ENCODE measurements around the gene ZNF502.
A peak's percentile ranks its signal among the peaks of the same experiment; 100 is the strongest.
"Not testable (repeated sequence)": the region's sequence is repeated elsewhere in the genome, so short reads cannot be mapped to it uniquely, and the experiment has no call there.

The ZNF502 gene

DNA sequence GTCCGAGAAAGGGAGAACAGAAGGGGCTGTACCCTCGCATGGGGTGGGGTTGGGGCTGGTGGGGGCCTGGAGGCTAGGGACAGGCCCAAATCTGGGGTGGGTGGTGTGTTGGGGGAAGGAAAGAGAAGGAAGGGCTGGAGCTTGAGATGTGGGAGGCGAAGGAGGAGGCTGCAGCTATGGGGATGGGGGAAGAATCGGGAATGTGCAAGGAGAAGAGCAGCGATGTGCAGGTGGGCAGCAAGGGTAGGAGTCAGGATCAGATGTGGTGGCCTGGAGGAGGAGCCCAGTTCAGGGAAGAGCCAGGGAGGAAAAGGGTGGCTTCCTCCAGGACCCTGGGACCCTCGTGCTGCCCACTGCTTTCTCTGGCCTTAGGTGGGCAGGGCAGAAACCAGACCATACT, 42.7 kb upstream of the ZNF502 start:
- no peak for TF ChIP-seq EZH2phosphoT487 (IDR thresholded peaks at IDR 0.05; ENCODE audit: borderline replicate concordance)
- TF ChIP-seq, protein P1, sequence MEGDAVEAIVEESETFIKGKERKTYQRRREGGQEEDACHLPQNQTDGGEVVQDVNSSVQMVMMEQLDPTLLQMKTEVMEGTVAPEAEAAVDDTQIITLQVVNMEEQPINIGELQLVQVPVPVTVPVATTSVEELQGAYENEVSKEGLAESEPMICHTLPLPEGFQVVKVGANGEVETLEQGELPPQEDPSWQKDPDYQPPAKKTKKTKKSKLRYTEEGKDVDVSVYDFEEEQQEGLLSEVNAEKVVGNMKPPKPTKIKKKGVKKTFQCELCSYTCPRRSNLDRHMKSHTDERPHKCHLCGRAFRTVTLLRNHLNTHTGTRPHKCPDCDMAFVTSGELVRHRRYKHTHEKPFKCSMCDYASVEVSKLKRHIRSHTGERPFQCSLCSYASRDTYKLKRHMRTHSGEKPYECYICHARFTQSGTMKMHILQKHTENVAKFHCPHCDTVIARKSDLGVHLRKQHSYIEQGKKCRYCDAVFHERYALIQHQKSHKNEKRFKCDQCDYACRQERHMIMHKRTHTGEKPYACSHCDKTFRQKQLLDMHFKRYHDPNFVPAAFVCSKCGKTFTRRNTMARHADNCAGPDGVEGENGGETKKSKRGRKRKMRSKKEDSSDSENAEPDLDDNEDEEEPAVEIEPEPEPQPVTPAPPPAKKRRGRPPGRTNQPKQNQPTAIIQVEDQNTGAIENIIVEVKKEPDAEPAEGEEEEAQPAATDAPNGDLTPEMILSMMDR (conservative IDR thresholded peaks at IDR 0.05; ENCODE audit: low read length) = no peak
- H3K9me2 ChIP-seq (replicated peaks; ENCODE audit: low read depth, low read length) = no peaks in the 10 kb centered on the region
- no peak overlapping the region for H3K4me3 ChIP-seq (ENCODE audit: low read length, poor library complexity, severe bottlenecking)

DNA sequence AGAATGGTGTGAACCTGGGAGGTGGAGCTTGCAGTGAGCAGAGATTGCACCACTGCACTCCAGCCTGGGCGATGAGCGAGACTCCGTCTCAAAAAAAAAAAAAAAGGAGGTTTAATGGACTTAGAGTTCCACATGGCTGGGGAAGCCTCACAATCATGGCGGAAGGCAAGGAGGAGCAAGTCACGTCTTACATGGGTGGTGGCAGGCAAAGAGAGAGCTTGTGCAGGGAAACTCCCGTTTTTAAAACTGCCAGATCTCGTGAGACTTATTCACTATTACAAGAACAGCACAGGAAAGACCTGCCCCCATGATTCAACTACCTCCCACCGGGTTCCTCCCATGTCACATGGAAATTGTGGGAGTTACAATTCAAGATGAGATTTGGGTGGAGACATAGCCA, 39.0 kb upstream of the ZNF502 start:
- H4K20me1 ChIP-seq (ENCODE audit: insufficient read depth, low read length, poor library complexity, severe bottlenecking); H3K27me3 ChIP-seq (ENCODE audit: insufficient read depth, low read length, poor library complexity, severe bottlenecking); H3K9ac ChIP-seq (ENCODE audit: low read depth, low read length, poor library complexity, severe bottlenecking); H3K4me3 ChIP-seq (ENCODE audit: low read length, poor library complexity, severe bottlenecking); H3K4me2 ChIP-seq (ENCODE audit: low read depth, low read length, poor library complexity, severe bottlenecking); H3K9me3 ChIP-seq (ENCODE audit: insufficient read depth, low read depth, low read length); H3K79me2 ChIP-seq (ENCODE audit: insufficient read depth, low read length); H3F3A ChIP-seq (ENCODE audit: low read depth); H2AFZ ChIP-seq (ENCODE audit: low read length); H3K36me3 ChIP-seq (ENCODE audit: insufficient read depth, low read length); H3K9me2 ChIP-seq (replicated peaks; ENCODE audit: low read depth, low read length): not testable (repeated sequence)
- peaks cover 18% of the 10 kb centered on the region for H3K4me1 ChIP-seq (ENCODE audit: insufficient read depth, low read length, poor library complexity, severe bottlenecking)

More for the DNA sequence above, 42.7 kb upstream of the ZNF502 start:
- H3K36me3 ChIP-seq (ENCODE audit: insufficient read depth, low read length) = no peaks in the 10 kb centered on the region
- no peaks in the 10 kb centered on the region for H3F3A ChIP-seq (ENCODE audit: low read depth)
- no peaks in the 10 kb centered on the region for H3K4me1 ChIP-seq (ENCODE audit: insufficient read depth, low read length, poor library complexity, severe bottlenecking)
- H3K9me3 ChIP-seq (ENCODE audit: insufficient read depth, low read depth, low read length) = peaks cover 2% of the 10 kb centered on the region; the same call in 1 of the 2 replicates
- H3K79me2 ChIP-seq (ENCODE audit: insufficient read depth, low read length) = no peaks in the 10 kb centered on the region
- no peak overlapping the region for H3K4me2 ChIP-seq (ENCODE audit: low read depth, low read length, poor library complexity, severe bottlenecking)
- H3K9ac ChIP-seq (ENCODE audit: low read depth, low read length, poor library complexity, severe bottlenecking) = no peak overlapping the region
- H4K20me1 ChIP-seq (ENCODE audit: insufficient read depth, low read length, poor library complexity, severe bottlenecking) = no peaks in the 10 kb centered on the region
- no peaks in the 10 kb centered on the region for H3K27me3 ChIP-seq (ENCODE audit: insufficient read depth, low read length, poor library complexity, severe bottlenecking)
- no peak overlapping the region for H2AFZ ChIP-seq (ENCODE audit: low read length)

DNA sequence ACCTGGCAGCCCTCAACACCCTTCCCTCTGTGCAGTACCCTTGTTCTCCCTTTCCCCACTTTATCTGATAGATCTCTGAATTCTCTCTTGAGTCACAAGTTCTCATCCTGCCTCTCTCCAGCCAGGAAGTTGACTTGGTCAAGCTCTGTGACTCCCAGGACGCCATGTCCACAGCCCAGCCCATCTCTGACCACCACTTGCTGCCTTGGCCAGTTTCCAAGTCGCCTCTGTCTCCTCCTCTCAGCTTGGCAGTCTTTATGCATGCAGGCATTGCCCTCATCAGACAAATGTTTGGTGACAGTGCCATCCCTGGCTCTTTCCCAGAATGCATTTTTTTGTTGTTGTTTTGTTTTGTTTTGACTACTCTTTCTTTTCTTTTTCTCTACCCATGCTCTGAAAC, 38.2 kb upstream of the ZNF502 start:
- Histone ChIP-seq H3K9me2 (replicated peaks; ENCODE audit: low read depth, low read length) (no peaks in the 10 kb centered on the region), H4K20me1 (ENCODE audit: insufficient read depth, low read length, poor library complexity, severe bottlenecking) (no peaks in the 10 kb centered on the region), H3K9me3 (ENCODE audit: insufficient read depth, low read depth, low read length) (peaks cover 2% of the 10 kb centered on the region; the same call in 1 of the 2 replicates), H3K79me2 (ENCODE audit: insufficient read depth, low read length) (no peaks in the 10 kb centered on the region), H3K36me3 (ENCODE audit: insufficient read depth, low read length) (no peaks in the 10 kb centered on the region), H3K27me3 (ENCODE audit: insufficient read depth, low read length, poor library complexity, severe bottlenecking) (no peaks in the 10 kb centered on the region), H3K4me3 (ENCODE audit: low read length, poor library complexity, severe bottlenecking) (no peak overlapping the region), H3K9ac (ENCODE audit: low read depth, low read length, poor library complexity, severe bottlenecking) (no peak overlapping the region), H3K4me2 (ENCODE audit: low read depth, low read length, poor library complexity, severe bottlenecking) (no peak overlapping the region), H3K4me1 (ENCODE audit: insufficient read depth, low read length, poor library complexity, severe bottlenecking) (peaks cover 18% of the 10 kb centered on the region), H3F3A (ENCODE audit: low read depth) (no peaks in the 10 kb centered on the region), H2AFZ (ENCODE audit: low read length) (no peak overlapping the region)
- TF ChIP-seq, protein P1 (conservative IDR thresholded peaks at IDR 0.05; ENCODE audit: low read length) = no peak
- no peak for TF ChIP-seq EZH2phosphoT487 (IDR thresholded peaks at IDR 0.05; ENCODE audit: borderline replicate concordance)

DNA sequence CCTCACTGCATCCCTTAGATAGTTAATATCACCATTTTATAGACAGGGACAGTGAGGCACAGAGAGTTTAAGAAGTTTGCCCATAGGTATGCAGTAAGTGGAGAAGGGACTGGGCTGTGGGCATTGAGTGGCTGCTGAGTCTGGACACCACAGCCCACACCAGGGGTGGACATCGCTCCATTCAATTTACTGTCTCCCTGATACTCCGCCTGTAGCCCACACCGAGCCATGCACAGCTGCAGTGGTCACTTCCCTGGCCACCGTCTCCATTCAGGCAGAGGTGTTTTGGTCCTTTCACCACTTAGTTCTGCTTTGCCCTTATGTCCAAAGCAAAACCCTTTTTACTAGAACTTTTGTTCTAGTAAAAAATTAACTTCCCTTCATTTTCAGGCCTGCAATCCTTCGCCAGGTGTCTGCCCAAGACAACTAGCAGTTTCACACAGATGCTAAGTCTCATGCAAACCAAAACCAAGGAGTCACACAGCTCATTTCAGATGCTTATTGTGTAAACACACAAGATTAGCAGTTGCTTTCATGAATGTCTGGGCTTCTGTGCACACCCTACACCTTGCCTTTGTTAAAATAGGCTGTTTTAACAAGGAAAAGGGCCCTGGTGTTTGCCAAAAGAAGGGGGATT, 33.9 kb upstream of the ZNF502 start:
- peak overlapping the region; percentile 77 for H3K4me2 ChIP-seq (ENCODE audit: low read depth, low read length, poor library complexity, severe bottlenecking)
- H3K79me2 ChIP-seq (ENCODE audit: insufficient read depth, low read length) = no peaks in the 10 kb centered on the region
- H2AFZ ChIP-seq (ENCODE audit: low read length) = no peak overlapping the region
- no peaks in the 10 kb centered on the region for H3K36me3 ChIP-seq (ENCODE audit: insufficient read depth, low read length)
- no peaks in the 10 kb centered on the region for H3K9me2 ChIP-seq (replicated peaks; ENCODE audit: low read depth, low read length)
- H3K9ac ChIP-seq (ENCODE audit: low read depth, low read length, poor library complexity, severe bottlenecking) = no peak overlapping the region
- H3K4me1 ChIP-seq (ENCODE audit: insufficient read depth, low read length, poor library complexity, severe bottlenecking) = peaks cover 18% of the 10 kb centered on the region
- TF ChIP-seq, protein P1 (conservative IDR thresholded peaks at IDR 0.05; ENCODE audit: low read length) = no peak
- no peaks in the 10 kb centered on the region for H3F3A ChIP-seq (ENCODE audit: low read depth)
- no peaks in the 10 kb centered on the region; the same call in 1 of the 2 replicates for H3K9me3 ChIP-seq (ENCODE audit: insufficient read depth, low read depth, low read length)
- no peaks in the 10 kb centered on the region for H3K27me3 ChIP-seq (ENCODE audit: insufficient read depth, low read length, poor library complexity, severe bottlenecking)
- no peaks in the 10 kb centered on the region for H4K20me1 ChIP-seq (ENCODE audit: insufficient read depth, low read length, poor library complexity, severe bottlenecking)
- no peak overlapping the region for H3K4me3 ChIP-seq (ENCODE audit: low read length, poor library complexity, severe bottlenecking)

All from Loucy (cell line).